Upper lobe of left lung (tissue), 6 donors: Measurements from ENCODE around the gene TSSK6. TPM values are rescaled to one million over a fixed set of nuclear protein-coding genes. Genes with fewer than 3 reads are reported as not detected.
A peak's percentile ranks its signal among the peaks of the same experiment; 100 is the strongest.

Experiments
- ATAC-seq, 2 donors: fragments of 200-7000 bp; cut with Tn5 transposase; one replicate each; pipeline ENCODE4 v1.9.1; 2022; ENCODE audit warnings: mild to moderate bottlenecking in 2 of 2, moderate library complexity in 2 of 2; ENCODE audit not compliant: low FRiP score in 2 of 2
- DNase-seq, 2 donors: peaks; one replicate each; pipeline ENCODE4 v3.0.0-alpha.2; 2019 to 2020
- H3K27ac ChIP-seq, 4 donors: fragments of 200-600 bp; sonication (generic); one replicate each; pipeline ENCODE4 v1.5.1; 2016 to 2019
- H3K27me3 ChIP-seq, 4 donors: fragments of 200-600 bp; sonication (generic); one replicate each; pipeline ENCODE4 v1.5.1; 2017 to 2019
- H3K36me3 ChIP-seq, 4 donors: fragments of 200-600 bp; sonication (generic); one replicate each; pipeline ENCODE4 v1.5.1; 2016 to 2019
- H3K4me1 ChIP-seq, 4 donors: fragments of 200-600 bp; sonication (generic); one replicate each; pipeline ENCODE4 v1.5.1; 2018 to 2019
- H3K4me3 ChIP-seq, 4 donors: fragments of 200-600 bp; sonication (generic); one replicate each; pipeline ENCODE4 v1.5.1; 2017 to 2019; ENCODE audit warnings: mild to moderate bottlenecking in 2 of 4, moderate library complexity in 1 of 4
- H3K9me3 ChIP-seq, 4 donors: fragments of 200-600 bp; sonication (generic); one replicate each; pipeline ENCODE4 v1.5.1; 2018 to 2019
- CTCF ChIP-seq, 6 experiments: fragments of 450-650 bp in 4 of 6; fragments of 200-600 bp in 2 of 6; sonication (generic) in 2 of 6; IDR thresholded peaks; one replicate each; pipeline ENCODE4 v1.5.1; 2016 to 2019; ENCODE audit warnings: antibody characterized with exemption in 6 of 6
- EP300 ChIP-seq, 4 donors: sonication (generic); formaldehyde crosslinking; IDR thresholded peaks; one replicate each; pipeline ENCODE4 v1.5.1; 2017; ENCODE audit warnings: antibody characterized with exemption in 4 of 4, control low read depth in 2 of 4
- POLR2A ChIP-seq, 4 donors: fragments of 450-650 bp; IDR thresholded peaks; one replicate each; pipeline ENCODE4 v1.5.1; 2016 to 2017; ENCODE audit warnings: antibody characterized with exemption in 4 of 4, mild to moderate bottlenecking in 2 of 4
- POLR2AphosphoS5 ChIP-seq, 2 donors: sonication (generic); formaldehyde crosslinking; IDR thresholded peaks; one replicate each; pipeline ENCODE4 v1.5.1; 2017; ENCODE audit warnings: antibody characterized with exemption in 2 of 2
- WGBS, 2 donors: methylation state at CpG; one replicate each; pipeline ENCODE4 v1.1.5; 2017 to 2018; 5-methylcytosine and 5-hydroxymethylcytosine counted together
- total RNA-seq, 6 donors: library from RNA; depleted of rRNA in 4 of 6; stranded (reverse); fragments of >200 nt in 4 of 6; gene quantifications; one replicate each; pipeline versions ENCODE4 v1.1.0 to v1.2.1, GENCODE V29; 2016 to 2021
- donor health status: DM: no; HTN: no; CAD: no; lungs with moderate emphysema.
- donor health status: DM: no; HTN: yes; CAD: no; lungs with severe emphysema.

TSSK6 gene
- total RNA-seq, 6 donors from 2014 or later: 1.7 to 7.3 (median 3.1) TPM

GRCh38 chr19:19500975-19501644 lies 14.2 kb downstream of the TSSK6 start:
- ATAC-seq: no peak
- Histone ChIP-seq H3K27me3 (no peaks in the 10 kb centered on the region), H3K4me3 (no peak overlapping the region), H3K27ac (no peak overlapping the region), H3K36me3 (peaks cover 46 to 100% (median 93%) of the 10 kb centered on the region in 4 donors), H3K4me1 (no peaks in the 10 kb centered on the region), H3K9me3 (no peaks in the 10 kb centered on the region)
- no peak for TF ChIP-seq POLR2A (IDR thresholded peaks at IDR 0.05)
- no peak for TF ChIP-seq CTCF (IDR thresholded peaks at IDR 0.05)
- no peak for TF ChIP-seq EP300 (IDR thresholded peaks at IDR 0.05)
- TF ChIP-seq POLR2AphosphoS5 (IDR thresholded peaks at IDR 0.05): no peak
- 93 to 96% methylated on average over 27 to 34 of the region's 34 CpGs for WGBS, 2 donors
- DNase-seq: peak in 1 of 2 donors; percentile 81

DNA sequence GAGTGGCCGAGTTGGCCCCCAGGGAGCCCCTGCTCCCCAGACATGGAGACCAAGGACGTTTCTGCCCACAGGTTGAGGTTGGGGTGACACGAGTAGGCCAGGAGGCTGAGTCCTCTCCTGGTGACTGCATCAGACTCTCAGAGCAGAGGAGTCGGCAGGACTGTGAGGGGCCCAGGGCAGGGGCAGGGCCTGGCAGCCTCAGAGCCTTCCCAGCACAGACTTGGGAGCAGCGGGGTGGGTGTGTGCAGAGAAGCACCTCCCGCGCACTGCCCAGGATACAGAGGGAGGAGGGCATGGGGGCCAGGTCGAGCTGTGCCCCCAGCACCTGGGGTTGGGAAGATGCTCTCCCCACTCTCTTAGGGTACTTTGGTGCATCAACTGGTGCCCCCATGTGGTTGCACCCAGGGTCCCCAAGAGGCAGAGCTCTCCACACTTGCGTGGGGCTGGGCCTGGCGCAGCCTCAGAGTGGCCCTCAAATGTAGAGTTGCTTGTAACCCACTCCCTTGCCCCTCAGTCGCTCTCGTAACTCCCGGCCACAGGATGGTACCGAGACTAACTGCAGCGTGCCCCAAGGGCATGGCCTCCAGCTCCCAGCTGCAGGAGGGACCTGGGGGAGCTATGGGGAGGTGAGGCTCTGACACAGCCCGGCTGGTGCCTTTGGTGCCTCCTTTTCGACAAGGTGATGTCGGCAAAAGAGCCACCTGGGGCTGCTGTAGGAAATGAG lies 15.9 kb downstream of the TSSK6 start:
- no peak for ATAC-seq
- H3K4me1 ChIP-seq: no peaks in the 10 kb centered on the region
- no peak for DNase-seq
- no peaks in the 10 kb centered on the region for H3K9me3 ChIP-seq
- no peaks in the 10 kb centered on the region for H3K27me3 ChIP-seq
- H3K36me3 ChIP-seq: peaks cover 42 to 99% (median 89%) of the 10 kb centered on the region in 4 donors
- H3K27ac ChIP-seq: no peak overlapping the region
- TF ChIP-seq POLR2A (IDR thresholded peaks at IDR 0.05) (no peak), EP300 (IDR thresholded peaks at IDR 0.05) (no peak), POLR2AphosphoS5 (IDR thresholded peaks at IDR 0.05) (no peak), CTCF (IDR thresholded peaks at IDR 0.05) (no peak)
- H3K4me3 ChIP-seq: no peak overlapping the region
- WGBS, 2 donors: 82 to 91% methylated on average over 3 to 17 of the region's 18 CpGs

GRCh38 chr19:19498255-19498991 lies 16.9 kb downstream of the TSSK6 start:
- no peak for TF ChIP-seq POLR2AphosphoS5 (IDR thresholded peaks at IDR 0.05)
- no peak for TF ChIP-seq EP300 (IDR thresholded peaks at IDR 0.05)
- TF ChIP-seq CTCF (IDR thresholded peaks at IDR 0.05): no peak
- no peak for TF ChIP-seq POLR2A (IDR thresholded peaks at IDR 0.05)
- Histone ChIP-seq H3K27me3 (no peaks in the 10 kb centered on the region), H3K4me3 (no peak overlapping the region), H3K36me3 (peaks cover 37 to 99% (median 91%) of the 10 kb centered on the region in 4 donors), H3K4me1 (no peaks in the 10 kb centered on the region), H3K9me3 (no peaks in the 10 kb centered on the region), H3K27ac (no peak overlapping the region)
- WGBS, 2 donors: 93 to 95% methylated on average over 25 to 33 of the region's 33 CpGs
- DNase-seq: peak in 1 of 2 donors; percentile 67
- no peak for ATAC-seq

GRCh38 chr19:19495614-19496603 lies 19.4 kb downstream of the TSSK6 start:
- no peak for TF ChIP-seq POLR2A (IDR thresholded peaks at IDR 0.05)
- TF ChIP-seq POLR2AphosphoS5 (IDR thresholded peaks at IDR 0.05): no peak
- TF ChIP-seq CTCF (IDR thresholded peaks at IDR 0.05): no peak
- TF ChIP-seq EP300 (IDR thresholded peaks at IDR 0.05): no peak
- H3K4me1 ChIP-seq: no peaks in the 10 kb centered on the region
- H3K27me3 ChIP-seq: no peaks in the 10 kb centered on the region
- no peaks in the 10 kb centered on the region for H3K9me3 ChIP-seq
- H3K36me3 ChIP-seq: peaks cover 25 to 91% (median 82%) of the 10 kb centered on the region in 4 donors
- H3K4me3 ChIP-seq: no peak overlapping the region
- no peak for ATAC-seq
- DNase-seq: no peak
- 90 to 93% methylated on average over 17 to 29 of the region's 30 CpGs for WGBS, 2 donors
- H3K27ac ChIP-seq: no peak overlapping the region
